Measurements from ENCODE around the gene KIF7. TPM values are rescaled to one million over a fixed set of nuclear protein-coding genes. Genes with fewer than 3 reads are reported as not detected.

Gene KIF7
- polyA plus RNA-seq, 1 of the 3 experiments (the other 2 are of a cell fraction), result 12.0 TPM

DNA sequence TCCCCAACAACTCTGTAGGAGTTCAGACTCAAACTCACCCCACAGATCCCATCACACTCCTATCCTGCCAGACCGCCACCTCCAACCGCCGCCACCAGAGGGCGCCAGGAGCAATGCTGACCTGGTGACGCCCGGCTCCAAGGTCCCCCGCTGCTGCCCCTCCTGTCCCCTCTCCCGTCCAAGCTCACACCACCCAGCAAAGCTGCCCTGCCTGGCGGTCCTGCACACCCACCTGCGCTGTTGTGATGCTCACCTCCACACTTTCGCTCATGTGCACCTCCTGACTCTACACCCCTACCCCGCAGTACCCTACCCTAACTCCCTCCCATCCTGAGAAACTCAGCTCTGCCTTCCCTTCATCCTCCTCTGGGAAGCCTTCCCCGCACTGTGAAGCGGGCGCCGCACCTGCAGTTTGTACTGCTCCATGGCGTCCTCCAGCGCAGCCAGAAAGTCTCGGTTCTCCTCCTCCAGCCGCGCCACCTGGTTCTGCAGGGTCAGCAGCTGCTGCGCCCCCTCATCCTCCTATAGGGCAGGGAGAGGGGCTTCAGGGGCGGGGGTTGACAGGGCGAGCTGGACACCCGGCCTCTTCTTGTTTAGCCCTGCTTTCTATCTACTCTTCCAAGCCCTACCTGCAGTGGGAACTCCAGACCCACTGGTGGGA is 7.9 kb downstream of the KIF7 start:
- Histone ChIP-seq H3K27me3 (ENCODE audit: insufficient read depth) (no peaks in the 10 kb centered on the region), H3K4me2 (no peak overlapping the region), H3K4me1 (ENCODE audit: control insufficient read depth in 1 of 2, insufficient read depth in 2 of 2, low read depth in 1 of 2, low read length in 1 of 2) (peaks cover 0 to 2% of the 10 kb centered on the region in 2 experiments; a peak in 1 of 4 replicates), H3F3A (replicated peaks; ENCODE audit: insufficient read depth) (no peaks in the 10 kb centered on the region), H3K9me3 (no peaks in the 10 kb centered on the region), H3K9ac (no peak overlapping the region), H3K79me2 (ENCODE audit: insufficient read depth) (peaks cover 17% of the 10 kb centered on the region; the same call in 1 of the 2 replicates), H2AFZ (ENCODE audit: low read depth) (no peak overlapping the region), H3K4me3 (ENCODE audit: low read depth in 2 of 2, low read length in 1 of 2) (no peak overlapping the region; a peak in 1 of 4 replicates), H3K27ac (ENCODE audit: low read depth in 2 of 2, low read length in 1 of 2) (no peak overlapping the region), H3K9me2 (no peaks in the 10 kb centered on the region), H4K20me1 (ENCODE audit: insufficient read depth) (no peaks in the 10 kb centered on the region), H3K36me3 (replicated peaks in 1 of 2; ENCODE audit: control insufficient read depth in 1 of 2, insufficient read depth in 2 of 2, low read length in 1 of 2) (peaks cover 10 to 20% of the 10 kb centered on the region in 2 experiments)
- peak; percentile 94 for DNase-seq
- TF ChIP-seq RXRA (IDR thresholded peaks at IDR 0.05; ENCODE audit: borderline replicate concordance, low read depth), result no peak
- peak; percentile 63 for TF ChIP-seq SMC3 (IDR thresholded peaks at IDR 0.05; ENCODE audit: low read depth, low read length)
- no peak for TF ChIP-seq YY1 (IDR thresholded peaks at IDR 0.05; ENCODE audit: low read depth)
- TF ChIP-seq RAD21 (IDR thresholded peaks at IDR 0.05; ENCODE audit: low read length), result peak; percentile 64
- TF ChIP-seq GATA2 (CRISPR knock-in tag; IDR thresholded peaks at IDR 0.05), result no peak
- TF ChIP-seq, protein P1, sequence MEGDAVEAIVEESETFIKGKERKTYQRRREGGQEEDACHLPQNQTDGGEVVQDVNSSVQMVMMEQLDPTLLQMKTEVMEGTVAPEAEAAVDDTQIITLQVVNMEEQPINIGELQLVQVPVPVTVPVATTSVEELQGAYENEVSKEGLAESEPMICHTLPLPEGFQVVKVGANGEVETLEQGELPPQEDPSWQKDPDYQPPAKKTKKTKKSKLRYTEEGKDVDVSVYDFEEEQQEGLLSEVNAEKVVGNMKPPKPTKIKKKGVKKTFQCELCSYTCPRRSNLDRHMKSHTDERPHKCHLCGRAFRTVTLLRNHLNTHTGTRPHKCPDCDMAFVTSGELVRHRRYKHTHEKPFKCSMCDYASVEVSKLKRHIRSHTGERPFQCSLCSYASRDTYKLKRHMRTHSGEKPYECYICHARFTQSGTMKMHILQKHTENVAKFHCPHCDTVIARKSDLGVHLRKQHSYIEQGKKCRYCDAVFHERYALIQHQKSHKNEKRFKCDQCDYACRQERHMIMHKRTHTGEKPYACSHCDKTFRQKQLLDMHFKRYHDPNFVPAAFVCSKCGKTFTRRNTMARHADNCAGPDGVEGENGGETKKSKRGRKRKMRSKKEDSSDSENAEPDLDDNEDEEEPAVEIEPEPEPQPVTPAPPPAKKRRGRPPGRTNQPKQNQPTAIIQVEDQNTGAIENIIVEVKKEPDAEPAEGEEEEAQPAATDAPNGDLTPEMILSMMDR (IDR thresholded peaks at IDR 0.05), result peak; percentile 89
- CTCF ChIA-PET, result interaction anchor here (0.7 to 4.4 kb wide), 26 partner anchors 9 to 325 kb away, joined by 3 to 36 read pairs (median 6); no protein-coding TSS in a partner anchor
- POLR2A ChIA-PET, result no interaction called here
- 55% methylated on average over 22 of the region's 25 CpGs for WGBS (ENCODE audit: low lambda C conversion rate)

- TF ChIP-seq RXRA (IDR thresholded peaks at IDR 0.05; ENCODE audit: borderline replicate concordance, low read depth), result no peak
- TF ChIP-seq GATA2 (CRISPR knock-in tag; IDR thresholded peaks at IDR 0.05), result no peak
- TF ChIP-seq TCF12 (IDR thresholded peaks at IDR 0.05), result no peak
- Histone ChIP-seq H3K9me3 (no peaks in the 10 kb centered on the region), H3K36me3 (replicated peaks in 1 of 2; ENCODE audit: control insufficient read depth in 1 of 2, insufficient read depth in 2 of 2, low read length in 1 of 2) (peaks cover 10 to 18% of the 10 kb centered on the region in 2 experiments), H4K20me1 (ENCODE audit: insufficient read depth) (no peaks in the 10 kb centered on the region), H3K27me3 (ENCODE audit: insufficient read depth) (no peaks in the 10 kb centered on the region), H2AFZ (ENCODE audit: low read depth) (no peak overlapping the region), H3K4me2 (no peak overlapping the region), H3K9ac (no peak overlapping the region), H3K4me1 (ENCODE audit: control insufficient read depth in 1 of 2, insufficient read depth in 2 of 2, low read depth in 1 of 2, low read length in 1 of 2) (peaks cover 0 to 2% of the 10 kb centered on the region in 2 experiments; a peak in 1 of 4 replicates), H3K9me2 (no peaks in the 10 kb centered on the region), H3K4me3 (ENCODE audit: low read depth in 2 of 2, low read length in 1 of 2) (no peak overlapping the region; a peak in 1 of 4 replicates), H3K79me2 (ENCODE audit: insufficient read depth) (peaks cover 9% of the 10 kb centered on the region; the same call in 1 of the 2 replicates), H3F3A (replicated peaks; ENCODE audit: insufficient read depth) (no peaks in the 10 kb centered on the region), H3K27ac (ENCODE audit: low read depth in 2 of 2, low read length in 1 of 2) (no peak overlapping the region)
- DNase-seq, result peak; percentile 21
- WGBS (ENCODE audit: low lambda C conversion rate), result 86% methylated on average over 8 of the region's 22 CpGs
- POLR2A ChIA-PET, result no interaction called here
- CTCF ChIA-PET, result interaction anchor here (0.6 to 4.4 kb wide), 26 partner anchors 8 to 474 kb away, joined by 3 to 36 read pairs (median 6); partner anchors contain the start of genes KIF7 and PLIN1
Observed at GRCh38 chr15:89646416-89647141, 8.7 kb downstream of the KIF7 start.

Data from SK-N-SH (cell line).